WTC11 (cell line): ENCODE results near the gene ALG11. TPM values are rescaled to one million over a fixed set of nuclear protein-coding genes. Genes with fewer than 3 reads are reported as not detected.

ENCODE experiments used
- total RNA-seq: library from RNA; stranded (reverse); gene quantifications from 3 replicates; pipeline ENCODE4 v1.2.3, GENCODE V29; 2021

The ALG11 gene
- total RNA-seq, 1 experiment from 2014 or later, result 40.6 TPM

Other genes with a start within 250 kb of the ALG11 start
- gene DHRS12, start 208.2 kb upstream of the ALG11 start, total RNA-seq, result 10.2 to 14.8 TPM (median 12.9 TPM) in 3 replicates
- 0.09 to 0.21 TPM in 2 of 3 replicates, not detected in the other for gene TMEM272, start 167.2 kb upstream of the ALG11 start, total RNA-seq
- gene CCDC70, start 150.4 kb upstream of the ALG11 start, total RNA-seq, result not detected in 3 replicates
- 10.2 to 11.8 TPM (median 11.6 TPM) in 3 replicates for gene ATP7B, start 948 bp upstream of the ALG11 start, total RNA-seq
- 18.5 to 20.5 TPM (median 19.2 TPM) in 3 replicates for gene UTP14C, start 12.3 kb downstream of the ALG11 start, total RNA-seq
- gene NEK5, start 116.7 kb downstream of the ALG11 start, total RNA-seq, result 0.55 to 0.76 TPM (median 0.73 TPM) in 3 replicates
- gene NEK3, start 147.2 kb downstream of the ALG11 start, total RNA-seq, result 27.8 to 33.3 TPM (median 30.0 TPM) in 3 replicates